HL-60 (cell line): Measurements from ENCODE around the gene STXBP2.

ENCODE experiments used
- DNase-seq, 2 experiments: peaks; one replicate each; pipeline ENCODE4 v3.0.0-alpha.2; 2010 to 2020; ENCODE audit warnings: low read depth in 1 of 2, low spot score in 1 of 2
- H3K27ac ChIP-seq: fragments of 250-450 bp; sonication (Bioruptor Pico); replicated peaks from 2 replicates; pipeline ENCODE4 v1.5.1; 2020; ENCODE audit warnings: mild to moderate bottlenecking, moderate library complexity
- H3K27me3 ChIP-seq: fragments of 250-450 bp; sonication (Bioruptor Pico); 2 replicates; pipeline ENCODE4 v1.5.1; 2021; ENCODE audit warnings: mild to moderate bottlenecking, moderate library complexity; ENCODE audit not compliant: insufficient read depth, poor library complexity, severe bottlenecking
- H3K4me3 ChIP-seq: replicated peaks from 2 replicates; pipeline ENCODE4 v1.5.1; 2011; ENCODE audit warnings: mild to moderate bottlenecking, control low read depth, low read length; ENCODE audit not compliant: insufficient read depth
- CTCF ChIP-seq: IDR thresholded peaks from one replicate; pipeline ENCODE4 v1.5.1; 2011; ENCODE audit warnings: low read length, control low read depth, inconsistent platforms; ENCODE audit not compliant: insufficient read depth
- GABPA ChIP-seq: IDR thresholded peaks from 2 replicates; pipeline ENCODE4 v1.6.1; 2012; ENCODE audit warnings: low read depth
- POLR2AphosphoS5 ChIP-seq: IDR thresholded peaks from 2 replicates; pipeline ENCODE4 v1.6.1; 2012; ENCODE audit warnings: low read depth
- REST ChIP-seq: IDR thresholded peaks from 2 replicates; pipeline ENCODE4 v1.6.1; 2012; ENCODE audit warnings: low read depth; ENCODE audit not compliant: insufficient replicate concordance
- SPI1 ChIP-seq: IDR thresholded peaks from 2 replicates; pipeline ENCODE4 v1.6.1; 2012; ENCODE audit warnings: low read depth, mild to moderate bottlenecking, borderline replicate concordance

The STXBP2 gene

GRCh38 chr19:7657131-7657751, 20.3 kb downstream of the STXBP2 start:
- Histone ChIP-seq H3K27ac (peak overlapping the region; percentile 90), H3K27me3 (no peaks in the 10 kb centered on the region), H3K4me3 (no peak overlapping the region)
- TF ChIP-seq POLR2AphosphoS5, result peak; percentile 61
- peak; percentile 92 for TF ChIP-seq SPI1
- no peak for TF ChIP-seq REST
- TF ChIP-seq GABPA, result no peak
- no peak for TF ChIP-seq CTCF
- DNase-seq, result peak; percentile 92 to 95

DNA sequence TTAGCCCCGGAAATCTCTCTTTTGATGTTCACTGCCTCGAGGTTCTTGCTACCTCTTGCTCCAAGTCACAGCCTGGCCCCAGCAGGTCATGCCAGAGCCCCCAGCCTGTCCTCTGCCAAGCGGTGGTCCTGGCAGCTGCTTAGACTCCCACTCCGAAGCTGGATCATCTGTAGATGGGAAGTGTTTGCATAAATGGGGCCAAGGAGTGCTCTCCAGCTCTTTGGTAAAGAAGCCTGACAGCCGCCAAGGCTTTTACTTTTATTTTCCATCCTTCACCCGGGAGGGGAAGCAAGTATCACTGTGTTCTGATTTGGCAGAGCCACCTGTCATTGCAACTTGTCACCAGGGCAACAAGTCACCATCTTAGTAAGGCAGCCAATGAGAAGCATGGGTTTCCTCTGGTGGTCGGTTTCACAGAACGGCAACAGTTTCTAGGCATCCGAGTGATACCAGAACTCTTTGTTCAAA, 21.3 kb downstream of the STXBP2 start:
- DNase-seq, result peak in 1 of 2 experiments; percentile 35
- Histone ChIP-seq H3K27ac (peak overlapping the region; percentile 90), H3K4me3 (no peak overlapping the region), H3K27me3 (no peaks in the 10 kb centered on the region)
- TF ChIP-seq POLR2AphosphoS5 (no peak), CTCF (no peak), GABPA (no peak), SPI1 (no peak), REST (no peak)

GRCh38 chr19:7661744-7662538, 25.0 kb downstream of the STXBP2 start:
- no peak for DNase-seq
- Histone ChIP-seq H3K27ac (no peak overlapping the region), H3K4me3 (no peak overlapping the region), H3K27me3 (no peaks in the 10 kb centered on the region)
- TF ChIP-seq REST (no peak), CTCF (no peak)
